Measurements from ENCODE around the gene CHPF. TPM values are rescaled to one million over a fixed set of nuclear protein-coding genes. Genes with fewer than 3 reads are reported as not detected.
A peak's percentile ranks its signal among the peaks of the same experiment; 100 is the strongest.

CHPF gene
- total RNA-seq, 1 experiment from 2014 or later: 139 TPM

DNA sequence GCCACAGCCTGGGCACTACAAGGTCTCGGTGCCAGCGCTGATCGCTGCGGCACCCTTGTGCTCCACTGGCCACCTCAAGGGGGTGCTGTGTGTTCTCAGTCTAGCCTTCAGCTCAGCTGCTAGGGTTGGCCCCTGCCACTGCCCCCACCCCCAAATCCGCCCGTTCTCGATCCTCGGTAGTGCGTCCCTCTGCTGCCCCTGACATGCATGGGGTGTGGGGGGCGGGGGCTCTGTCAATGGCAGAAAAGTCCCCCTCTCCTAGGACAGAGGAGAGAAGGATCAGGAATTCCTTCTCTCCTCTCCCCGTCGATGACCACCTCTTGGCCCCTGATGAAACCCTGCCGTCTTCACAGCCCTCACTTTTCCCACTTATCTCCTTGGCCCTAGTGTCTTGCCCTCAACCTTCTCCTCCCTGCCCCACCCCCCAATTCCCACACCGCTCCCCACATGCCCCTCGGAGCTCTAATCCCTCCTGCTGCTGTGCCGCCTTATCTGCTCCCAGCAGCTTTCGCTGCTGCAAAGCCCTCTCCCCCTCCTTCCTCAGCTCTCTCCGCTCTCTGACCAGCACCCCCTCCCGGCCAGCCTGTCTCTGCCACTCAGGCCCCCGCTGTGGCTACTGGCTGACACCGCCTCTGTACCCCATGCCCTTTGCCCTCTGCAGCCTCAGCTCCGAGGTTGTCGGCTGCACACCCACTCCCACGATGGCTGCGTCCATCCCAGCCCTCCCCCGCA is 33.7 kb downstream of the CHPF start:
- no peak for TF ChIP-seq EZH2phosphoT487 (IDR thresholded peaks at IDR 0.05; ENCODE audit: borderline replicate concordance, low read length)
- TF ChIP-seq, protein P1, sequence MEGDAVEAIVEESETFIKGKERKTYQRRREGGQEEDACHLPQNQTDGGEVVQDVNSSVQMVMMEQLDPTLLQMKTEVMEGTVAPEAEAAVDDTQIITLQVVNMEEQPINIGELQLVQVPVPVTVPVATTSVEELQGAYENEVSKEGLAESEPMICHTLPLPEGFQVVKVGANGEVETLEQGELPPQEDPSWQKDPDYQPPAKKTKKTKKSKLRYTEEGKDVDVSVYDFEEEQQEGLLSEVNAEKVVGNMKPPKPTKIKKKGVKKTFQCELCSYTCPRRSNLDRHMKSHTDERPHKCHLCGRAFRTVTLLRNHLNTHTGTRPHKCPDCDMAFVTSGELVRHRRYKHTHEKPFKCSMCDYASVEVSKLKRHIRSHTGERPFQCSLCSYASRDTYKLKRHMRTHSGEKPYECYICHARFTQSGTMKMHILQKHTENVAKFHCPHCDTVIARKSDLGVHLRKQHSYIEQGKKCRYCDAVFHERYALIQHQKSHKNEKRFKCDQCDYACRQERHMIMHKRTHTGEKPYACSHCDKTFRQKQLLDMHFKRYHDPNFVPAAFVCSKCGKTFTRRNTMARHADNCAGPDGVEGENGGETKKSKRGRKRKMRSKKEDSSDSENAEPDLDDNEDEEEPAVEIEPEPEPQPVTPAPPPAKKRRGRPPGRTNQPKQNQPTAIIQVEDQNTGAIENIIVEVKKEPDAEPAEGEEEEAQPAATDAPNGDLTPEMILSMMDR (conservative IDR thresholded peaks at IDR 0.05; ENCODE audit: low read depth, low read length): peak; percentile 66
- TF ChIP-seq EZH2 (IDR thresholded peaks at IDR 0.05; ENCODE audit: low read length, unreplicated experiment): no peak
- Histone ChIP-seq H3K4me1 (ENCODE audit: insufficient read depth, low read length) (no peaks in the 10 kb centered on the region; the same call in 1 of the 2 replicates), H3K9me3 (ENCODE audit: low read length) (no peaks in the 10 kb centered on the region), H3K9ac (ENCODE audit: low read length) (no peak overlapping the region), H3K4me2 (ENCODE audit: low read length) (peak overlapping the region; percentile 71), H3F3A (ENCODE audit: low read length, unreplicated experiment) (no peaks in the 10 kb centered on the region), H3K4me3 (ENCODE audit: low read length) (peak overlapping the region; percentile 44), H3K79me2 (ENCODE audit: low read length) (no peaks in the 10 kb centered on the region), H2AFZ (ENCODE audit: low read length) (no peak overlapping the region), H3K9me2 (replicated peaks; ENCODE audit: low read length) (no peaks in the 10 kb centered on the region), H4K20me1 (ENCODE audit: low read length) (no peaks in the 10 kb centered on the region), H3K27ac (ENCODE audit: low read length) (no peak overlapping the region), H3K36me3 (ENCODE audit: low read depth, low read length) (no peaks in the 10 kb centered on the region), H3K27me3 (ENCODE audit: low read length) (peaks cover 47% of the 10 kb centered on the region)
- BruUV-seq (replicated peaks): no TSS peak
- POLR2A ChIA-PET (ENCODE audit: unreplicated experiment): interaction anchor here (0.6 kb wide), 3 partner anchors 12 to 42 kb away, joined by 3 to 41 read pairs (median 3); no protein-coding TSS in a partner anchor
- intact Hi-C loops (cut with micrococcal nuclease): no loop called here
- DNase-seq (peak; percentile 61), ATAC-seq (peak; percentile 81)
- CTCF ChIA-PET: interaction anchor here (0.6 to 1.6 kb wide), 10 partner anchors 9 to 51 kb away, joined by 3 to 22 read pairs (median 8); partner anchors contain the start of gene GMPPA

DNA sequence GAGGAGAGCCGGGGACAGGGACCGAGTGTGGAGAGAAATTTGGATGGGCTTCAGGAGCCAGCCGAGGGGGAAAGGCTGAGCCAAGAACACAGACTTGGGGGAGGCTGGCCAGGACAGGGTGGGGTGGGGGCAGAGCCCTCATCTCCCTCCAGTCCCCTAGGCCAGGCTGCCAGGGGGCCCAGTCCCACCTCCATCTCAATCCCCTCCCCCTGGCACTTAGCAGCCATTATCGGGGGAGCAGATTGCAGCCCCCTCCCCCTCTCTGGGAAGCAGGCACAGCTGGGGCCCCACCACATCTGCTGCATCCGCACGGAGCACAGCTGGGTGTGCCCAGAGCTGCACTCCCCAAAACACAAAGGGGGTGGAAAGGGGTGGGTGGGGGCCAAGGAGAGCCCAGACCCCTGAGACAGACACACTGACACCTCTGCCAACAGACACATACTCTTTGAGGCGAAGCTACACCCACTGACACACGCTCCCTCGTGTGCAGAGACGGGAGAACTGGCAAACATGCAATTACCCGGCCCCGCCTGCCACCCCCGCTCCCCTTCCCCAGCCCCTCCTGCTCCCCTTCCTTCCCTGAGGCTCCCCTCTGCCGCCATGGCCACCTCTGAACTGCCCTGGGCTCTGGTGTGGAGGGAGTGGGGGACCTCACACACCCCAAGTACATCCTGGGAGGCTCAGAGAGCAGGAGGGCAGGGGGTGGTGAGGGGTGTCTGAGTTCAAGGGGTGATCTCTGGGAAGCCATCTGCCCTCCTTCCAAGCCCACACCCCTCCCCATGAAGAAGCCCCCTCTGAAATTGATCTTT is 34.4 kb downstream of the CHPF start:
- peak overlapping the region; percentile 71 for H3K4me2 ChIP-seq (ENCODE audit: low read length)
- ChIA-PET POLR2A (ENCODE audit: unreplicated experiment) (no interaction called here), CTCF (interaction anchor here (0.7 to 1.6 kb wide), 6 partner anchors 11 to 50 kb away, joined by 3 to 22 read pairs (median 10); partner anchors contain the start of gene GMPPA)
- H3K27me3 ChIP-seq (ENCODE audit: low read length): peaks cover 40% of the 10 kb centered on the region
- H3K4me1 ChIP-seq (ENCODE audit: insufficient read depth, low read length): no peaks in the 10 kb centered on the region; the same call in 1 of the 2 replicates
- no TSS peak for BruUV-seq (replicated peaks)
- H3K9me2 ChIP-seq (replicated peaks; ENCODE audit: low read length): no peaks in the 10 kb centered on the region
- no peak overlapping the region; the same call in 1 of the 2 replicates for H3K4me3 ChIP-seq (ENCODE audit: low read length)
- H3K9ac ChIP-seq (ENCODE audit: low read length): no peak overlapping the region
- no peak overlapping the region for H3K27ac ChIP-seq (ENCODE audit: low read length)
- no peaks in the 10 kb centered on the region for H3F3A ChIP-seq (ENCODE audit: low read length, unreplicated experiment)
- DNase-seq (no peak), ATAC-seq (peak; percentile 25)
- H3K79me2 ChIP-seq (ENCODE audit: low read length): no peaks in the 10 kb centered on the region
- H3K36me3 ChIP-seq (ENCODE audit: low read depth, low read length): no peaks in the 10 kb centered on the region
- no peaks in the 10 kb centered on the region for H4K20me1 ChIP-seq (ENCODE audit: low read length)
- intact Hi-C loops (cut with micrococcal nuclease): no loop called here
- TF ChIP-seq EZH2 (IDR thresholded peaks at IDR 0.05; ENCODE audit: low read length, unreplicated experiment): no peak
- no peak for TF ChIP-seq EZH2phosphoT487 (IDR thresholded peaks at IDR 0.05; ENCODE audit: borderline replicate concordance, low read length)
- TF ChIP-seq, protein P1 (conservative IDR thresholded peaks at IDR 0.05; ENCODE audit: low read depth, low read length): no peak
- no peak overlapping the region for H2AFZ ChIP-seq (ENCODE audit: low read length)
- H3K9me3 ChIP-seq (ENCODE audit: low read length): no peaks in the 10 kb centered on the region

Data from PC-3 (cell line).